ENCODE results near the gene ECHS1.

Gene ECHS1

GRCh38 chr10:133347710-133348517 is 25.2 kb downstream of the ECHS1 start:
- no peak for FAIRE-seq
- no peak for DNase-seq (ENCODE audit: insufficient read length, low spot score)

GRCh38 chr10:133346413-133346812 is 26.7 kb downstream of the ECHS1 start:
- DNase-seq (ENCODE audit: insufficient read length, low spot score) (no peak), FAIRE-seq (no peak)

GRCh38 chr10:133344236-133344635 is 28.9 kb downstream of the ECHS1 start:
- FAIRE-seq (no peak), DNase-seq (ENCODE audit: insufficient read length, low spot score) (no peak)

- FAIRE-seq (no peak), DNase-seq (ENCODE audit: insufficient read length, low spot score) (no peak)
Measured at GRCh38 chr10:133343558-133343957, 29.6 kb downstream of the ECHS1 start.

GRCh38 chr10:133342942-133343341 is 30.2 kb downstream of the ECHS1 start:
- DNase-seq (ENCODE audit: insufficient read length, low spot score) (no peak), FAIRE-seq (no peak)

GRCh38 chr10:133341983-133342382 is 31.2 kb downstream of the ECHS1 start:
- DNase-seq (ENCODE audit: insufficient read length, low spot score) (no peak), FAIRE-seq (no peak)

DNA sequence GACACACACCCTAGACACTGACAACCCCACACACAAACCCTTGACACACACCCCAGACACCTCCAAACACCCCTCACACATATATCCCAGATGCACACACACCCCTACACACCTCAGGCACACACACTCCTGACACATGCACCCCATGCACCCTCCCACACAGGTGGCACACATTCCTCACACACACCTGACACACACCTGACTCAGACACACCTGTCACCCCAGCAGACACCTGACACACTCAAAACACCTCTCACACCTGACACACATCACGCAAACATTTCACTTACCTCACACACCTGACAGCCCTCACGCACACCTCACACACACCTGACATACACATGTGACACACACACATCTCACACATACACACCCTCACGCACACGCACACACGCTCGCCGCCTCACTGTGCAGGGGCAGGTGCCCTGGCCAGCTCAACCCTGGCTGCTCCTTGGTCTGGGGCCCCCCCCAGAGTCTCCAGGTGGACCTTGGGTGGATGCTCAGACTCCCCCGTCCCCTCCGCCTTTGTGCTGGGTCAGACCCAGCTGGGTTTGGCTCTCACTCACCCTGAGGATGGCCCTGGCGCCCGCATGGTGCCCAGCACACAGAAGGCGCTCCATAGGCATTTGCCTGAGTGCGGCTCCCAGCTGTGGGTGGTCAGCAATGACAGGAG is 33.3 kb downstream of the ECHS1 start:
- DNase-seq (ENCODE audit: insufficient read length, low spot score), result no peak
- FAIRE-seq, result peak; percentile 66

DNA sequence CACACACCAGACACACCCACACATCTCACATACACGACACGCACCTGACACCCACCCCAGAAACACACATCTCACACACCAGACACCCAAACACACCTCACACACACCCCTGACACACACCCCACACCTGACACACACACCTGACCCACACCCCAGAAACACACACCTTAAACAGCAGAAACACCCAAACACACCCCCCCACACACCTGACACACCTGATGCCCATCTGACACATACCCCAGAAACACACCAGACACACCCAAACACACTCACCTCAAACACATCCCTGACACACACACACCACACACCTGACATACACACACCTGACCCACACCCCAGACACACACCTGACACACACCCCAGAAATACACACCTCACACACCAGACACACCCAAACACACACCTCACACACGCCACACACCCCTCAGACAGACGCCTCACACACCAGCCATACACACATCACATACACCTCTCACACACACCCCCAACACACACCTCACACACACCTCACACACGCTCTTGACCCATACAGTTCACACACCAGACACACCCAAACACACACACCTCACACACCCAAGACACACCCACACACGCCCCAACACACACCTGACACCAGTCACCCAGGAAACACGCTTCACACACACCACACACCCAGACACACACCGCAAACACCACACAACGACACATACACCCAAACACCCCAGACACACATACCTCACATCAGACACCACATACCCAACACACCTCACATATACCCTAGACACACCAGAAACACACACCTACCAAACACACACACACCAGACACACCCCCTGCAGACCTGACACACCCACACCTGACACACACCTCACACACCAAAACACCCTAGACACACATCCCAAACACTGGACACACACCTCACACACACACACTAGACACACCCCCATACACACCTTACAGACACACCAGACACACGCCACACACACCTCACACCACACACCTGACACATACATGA is 34.8 kb downstream of the ECHS1 start:
- no peak for DNase-seq (ENCODE audit: insufficient read length, low spot score)
- FAIRE-seq, result peak; percentile 86

- peak; percentile 68 for FAIRE-seq
- DNase-seq (ENCODE audit: insufficient read length, low spot score), result no peak
Measured at GRCh38 chr10:133337370-133337725, 35.8 kb downstream of the ECHS1 start.

- no peak for FAIRE-seq
- no peak for DNase-seq (ENCODE audit: insufficient read length, low spot score)
Measured at GRCh38 chr10:133336577-133337369, 36.4 kb downstream of the ECHS1 start, which contains the start of gene CALY. Gene CALY, minus strand, starts transcription at chr10:133336896. Its CDS starts 7,907 bp downstream, at chr10:133328989.

DNA sequence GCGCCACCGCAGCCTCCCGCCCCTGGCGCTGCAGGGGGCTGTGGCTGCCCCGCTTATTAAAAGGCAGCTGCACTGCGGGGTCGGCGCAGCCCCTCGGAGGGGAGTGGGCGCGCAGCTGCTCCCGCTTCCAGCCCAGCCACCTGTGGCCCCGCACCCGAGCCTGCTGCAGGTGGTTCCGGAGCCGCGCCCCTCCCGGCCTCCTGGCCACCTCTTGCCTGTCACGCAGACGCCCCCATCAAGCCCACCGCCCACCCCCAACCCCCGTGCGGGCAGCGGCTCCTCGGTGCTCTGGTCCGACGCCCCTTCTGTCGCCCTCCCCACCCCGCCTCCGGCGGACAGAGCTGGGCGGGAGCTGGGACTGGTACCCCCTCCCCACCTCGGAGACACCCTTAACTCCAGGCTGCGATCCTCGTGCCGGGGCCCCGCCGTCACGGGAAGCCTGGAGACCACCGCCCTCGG is 37.0 kb downstream of the ECHS1 start:
- DNase-seq (ENCODE audit: insufficient read length, low spot score), result no peak
- FAIRE-seq, result no peak

- DNase-seq (ENCODE audit: insufficient read length, low spot score), result no peak
- no peak for FAIRE-seq
Measured at GRCh38 chr10:133335246-133336117, 37.7 kb downstream of the ECHS1 start.

- no peak for DNase-seq (ENCODE audit: insufficient read length, low spot score)
Measured at GRCh38 chr10:133334503-133335245, 38.5 kb downstream of the ECHS1 start.

DNA sequence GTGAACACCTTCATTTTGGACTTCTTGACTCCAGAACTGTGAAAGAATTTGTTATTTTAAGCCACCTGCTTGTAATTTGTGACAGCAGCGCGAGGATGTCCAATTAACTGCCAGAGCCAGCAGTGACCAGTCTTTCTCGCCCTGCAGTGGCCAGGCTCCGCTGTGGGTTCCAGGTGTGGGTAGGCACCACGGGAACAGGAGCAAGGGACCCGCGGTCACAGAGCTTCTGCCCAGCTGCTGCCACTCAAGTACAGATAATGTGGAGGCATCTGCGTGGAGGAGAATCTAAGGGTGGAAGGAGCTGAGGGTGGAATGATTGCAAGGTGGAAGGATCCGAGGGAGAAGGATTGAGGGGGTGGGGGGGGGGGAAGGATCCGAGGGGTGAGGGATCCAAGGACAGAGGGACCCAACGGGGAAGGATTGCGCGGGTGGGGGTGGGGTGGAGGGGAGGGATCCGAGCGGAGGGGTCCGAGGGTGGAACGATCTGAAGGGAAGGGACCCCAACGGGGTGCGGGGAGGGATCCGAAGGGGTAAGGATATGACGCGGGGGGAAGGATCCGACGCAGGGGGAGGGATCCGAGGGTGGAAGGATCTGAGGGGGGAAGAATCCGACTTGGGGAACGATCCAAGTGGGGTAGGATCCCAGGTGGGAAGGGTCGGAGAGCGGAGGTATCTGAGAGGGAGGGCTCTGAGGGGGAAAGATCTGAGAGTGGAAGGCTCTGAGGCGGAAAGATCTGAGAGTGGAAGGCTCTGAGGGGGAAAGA is 40.0 kb downstream of the ECHS1 start:
- FAIRE-seq (no peak), DNase-seq (ENCODE audit: insufficient read length, low spot score) (no peak)

More at GRCh38 chr10:133334503-133335245, 38.5 kb downstream of the ECHS1 start:
- FAIRE-seq, result no peak

DNA sequence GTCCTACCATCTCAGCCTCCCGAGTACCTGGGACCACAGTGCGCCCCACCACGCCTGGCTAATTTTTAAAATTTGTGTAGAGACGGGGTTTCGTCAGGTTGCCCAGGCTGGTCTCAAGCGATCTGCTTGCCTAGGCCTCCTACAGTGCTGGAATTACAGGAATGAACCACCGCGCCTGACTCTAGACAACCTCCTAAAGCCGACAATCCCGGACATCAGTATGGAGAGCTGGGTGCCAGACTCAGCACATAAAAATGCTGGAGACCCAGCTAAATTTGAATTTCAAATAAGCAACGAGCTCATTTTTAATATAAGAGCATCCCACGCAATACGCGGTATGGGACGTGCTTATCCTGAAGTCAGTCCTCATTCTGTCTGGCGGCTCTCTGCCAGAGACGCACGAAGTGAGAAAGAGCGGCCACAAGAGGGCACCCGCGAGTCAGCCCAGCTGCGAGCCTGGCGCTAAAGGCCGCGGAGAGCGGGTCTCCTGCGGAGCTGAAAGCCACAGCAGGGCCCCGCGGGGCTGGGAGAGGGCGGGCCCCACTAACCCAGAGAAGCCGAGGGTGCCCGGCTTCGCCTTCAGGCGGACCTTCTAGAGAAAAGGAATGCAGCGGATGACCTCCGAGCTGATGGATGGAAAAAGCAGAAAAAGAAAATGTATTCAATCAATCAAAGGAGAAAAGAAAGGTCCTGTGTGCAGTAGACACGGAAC is 43.5 kb downstream of the ECHS1 start:
- peak; percentile 70 for DNase-seq (ENCODE audit: insufficient read length, low spot score)
- no peak for FAIRE-seq

DNA sequence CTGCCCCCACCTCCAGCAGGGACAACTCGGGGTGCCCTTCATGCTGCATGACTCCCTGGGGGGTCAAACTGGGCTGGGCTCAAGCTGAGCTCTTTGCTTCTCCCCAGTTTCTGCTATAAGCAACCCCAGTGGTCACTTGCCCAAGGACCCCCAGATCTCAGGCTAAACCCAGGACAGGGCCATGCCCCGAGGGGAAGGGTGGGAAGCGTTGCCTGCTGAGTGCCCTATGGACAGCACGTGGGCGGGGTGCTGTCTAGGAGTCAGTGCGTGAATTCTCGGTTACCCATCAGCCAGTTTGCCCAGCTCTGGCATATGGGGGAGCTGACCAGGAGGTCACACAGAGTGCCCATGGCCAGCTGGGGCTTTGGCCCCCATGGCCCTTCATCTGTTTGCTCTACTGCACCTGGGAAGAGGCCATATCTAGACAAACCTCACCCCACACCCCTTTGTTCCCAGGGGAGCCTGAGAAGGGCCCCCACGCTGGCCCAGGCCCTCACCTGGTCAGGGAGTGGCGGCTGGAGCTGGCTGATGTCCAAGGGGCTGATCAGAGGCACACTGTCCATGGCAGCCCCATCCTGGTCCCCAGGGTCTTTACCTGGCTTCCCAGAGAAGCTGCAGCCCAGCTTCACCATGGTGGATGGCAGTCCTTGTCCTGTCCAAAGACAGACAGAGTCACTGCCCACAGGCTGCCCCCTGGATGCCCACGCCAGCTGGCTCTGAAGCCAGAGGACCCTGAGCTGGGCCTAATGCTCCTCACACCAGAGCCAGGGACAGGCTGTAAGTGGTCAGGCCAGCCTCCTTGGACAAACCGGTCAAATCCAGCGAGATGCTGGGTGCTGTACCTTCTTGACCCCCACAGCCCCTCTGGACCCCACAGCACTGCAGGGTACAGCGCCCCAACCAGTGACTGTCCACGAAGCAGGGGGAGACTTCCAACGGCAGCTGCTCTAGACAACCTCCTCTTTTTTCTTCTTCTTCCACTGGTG is 44.5 kb downstream of the ECHS1 start:
- no peak for DNase-seq (ENCODE audit: insufficient read length, low spot score)
- no peak for FAIRE-seq

Measured in HTR-8/SVneo (cell line).